Daoy (cell line): ENCODE measurements around the gene ESRRG. TPM values are rescaled to one million over a fixed set of nuclear protein-coding genes. Genes with fewer than 3 reads are reported as not detected.
A peak's percentile ranks its signal among the peaks of the same experiment; 100 is the strongest.

Experiments used
- DNase-seq: peaks from one replicate; pipeline ENCODE4 v3.0.0-alpha.2; 2015; ENCODE audit warnings: low read depth
- total RNA-seq: library from RNA; depleted of rRNA; stranded (reverse); fragments of >200 nt; shearing (Covaris generic); gene quantifications from 2 replicates; pipeline ENCODE4 v1.2.3, GENCODE V29; 2014

ESRRG gene
- total RNA-seq, 1 experiment from 2014 or later = 0.17 TPM

GRCh38 chr1:216502528-216503162, 220.6 kb downstream of the ESRRG start:
- no peak for DNase-seq

- no peak for DNase-seq
These were observed 222.8 kb downstream of the ESRRG start for GRCh38 chr1:216500273-216500967.

GRCh38 chr1:216499581-216500272, 223.5 kb downstream of the ESRRG start:
- no peak for DNase-seq

GRCh38 chr1:216498277-216498676, 225.0 kb downstream of the ESRRG start:
- DNase-seq = no peak

- DNase-seq = no peak
These were observed 238.2 kb downstream of the ESRRG start for GRCh38 chr1:216485042-216485441.

DNA sequence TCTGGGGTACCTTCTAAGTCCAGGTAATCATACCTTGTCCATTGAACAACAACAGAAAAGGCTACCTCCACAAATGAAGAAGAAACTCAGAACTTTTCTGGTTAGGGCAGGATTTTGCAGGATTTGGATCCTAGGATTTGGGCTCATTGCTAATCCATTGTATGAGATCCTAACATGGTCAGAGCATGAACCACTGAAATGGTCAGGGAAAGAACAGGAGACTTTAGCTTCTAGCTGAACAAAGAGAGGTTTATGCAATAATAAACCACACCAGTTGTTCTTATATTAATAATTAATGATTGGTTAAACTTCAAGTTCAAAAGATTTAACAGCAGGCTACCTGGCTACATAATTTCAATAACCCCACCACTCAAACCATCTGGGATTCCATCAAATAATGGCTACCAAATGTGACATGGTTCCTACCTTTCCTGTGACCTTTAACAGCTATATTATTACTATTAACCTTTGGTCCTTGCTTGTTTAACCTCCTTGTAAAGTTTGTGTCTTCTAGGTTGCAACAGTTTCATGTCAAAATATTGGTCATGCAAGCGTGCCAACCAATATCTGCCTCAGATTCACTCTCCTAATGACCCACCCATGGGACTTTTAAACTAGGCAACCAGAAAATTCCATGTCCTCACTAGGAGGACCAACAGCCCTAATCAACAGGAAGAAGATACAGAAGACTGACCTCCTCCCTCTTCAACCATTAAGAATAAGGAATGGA, 239.4 kb downstream of the ESRRG start:
- DNase-seq = no peak

- no peak for DNase-seq
These were observed 240.6 kb downstream of the ESRRG start for GRCh38 chr1:216482620-216483019.

GRCh38 chr1:216478238-216478637, 245.0 kb downstream of the ESRRG start:
- no peak for DNase-seq

DNA sequence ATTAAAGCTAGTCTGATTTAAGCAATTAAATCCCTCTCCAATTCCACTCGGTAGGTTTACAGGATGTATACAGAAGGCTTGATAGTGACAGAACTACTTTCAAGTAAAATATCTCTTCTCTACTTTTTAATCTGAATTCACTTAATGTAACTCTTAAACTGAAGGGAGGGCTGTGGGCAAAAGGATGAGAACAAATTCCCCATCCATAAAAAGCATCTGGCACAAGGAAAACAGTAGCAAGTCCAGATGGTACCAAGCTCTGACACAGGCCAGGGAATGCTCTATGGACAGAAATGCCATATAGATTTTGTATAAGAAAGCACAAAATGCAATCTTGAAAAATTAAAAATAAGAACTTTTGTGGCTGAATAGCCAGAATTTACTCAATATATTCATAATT, 246.9 kb downstream of the ESRRG start:
- no peak for DNase-seq

GRCh38 chr1:216475659-216476276, 247.5 kb downstream of the ESRRG start:
- no peak for DNase-seq

- DNase-seq = no peak
These were observed 256.9 kb downstream of the ESRRG start for GRCh38 chr1:216466162-216466801.

DNA sequence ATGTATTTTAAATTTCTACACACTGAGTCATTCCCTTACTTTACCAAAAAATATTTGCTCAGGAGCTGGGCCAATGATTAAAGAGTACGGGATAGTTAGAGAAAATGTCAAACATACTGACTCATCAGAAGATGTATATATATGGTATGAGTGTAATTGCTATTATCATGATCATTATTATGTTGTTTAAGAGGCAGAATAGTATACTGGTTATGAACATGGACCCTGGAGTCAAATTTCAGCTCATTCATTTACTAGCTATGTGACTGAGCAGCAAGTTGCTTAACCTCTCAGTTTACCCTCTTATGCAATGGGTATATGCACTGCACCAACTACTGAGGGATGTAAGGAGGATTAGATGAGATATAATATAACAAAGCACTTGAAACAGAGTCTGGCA, 258.7 kb downstream of the ESRRG start:
- DNase-seq = peak; percentile 11

GRCh38 chr1:216462066-216462775, 261.0 kb downstream of the ESRRG start:
- no peak for DNase-seq

- DNase-seq = no peak
These were observed 261.8 kb downstream of the ESRRG start for GRCh38 chr1:216461466-216461865.

DNA sequence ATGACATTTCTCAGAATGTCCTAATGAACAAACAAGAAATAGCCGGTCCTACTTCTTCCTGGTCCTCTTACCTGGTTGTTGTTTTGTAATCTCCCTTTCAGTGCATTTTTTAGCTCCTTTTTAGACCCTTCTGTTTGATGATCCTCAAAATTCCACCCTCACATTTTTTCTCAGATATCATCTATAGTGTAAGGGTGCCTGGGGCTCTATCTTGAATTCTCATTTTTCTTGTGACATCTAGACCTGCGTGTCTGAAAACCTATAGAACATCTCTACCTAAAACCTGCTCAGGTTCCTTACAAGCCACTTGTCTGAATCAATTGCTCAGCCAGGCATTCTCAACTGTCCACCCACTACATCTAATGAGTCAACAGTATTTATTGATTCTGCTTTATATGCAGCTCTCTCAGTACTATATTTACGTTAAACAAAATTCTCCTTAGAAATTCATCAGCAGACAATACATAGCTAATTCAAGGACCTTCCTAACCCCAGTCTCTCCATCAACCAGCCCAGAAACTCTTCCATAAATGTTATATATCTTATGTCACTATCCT, 263.5 kb downstream of the ESRRG start:
- no peak for DNase-seq

- DNase-seq = no peak
These were observed 264.4 kb downstream of the ESRRG start for GRCh38 chr1:216458812-216459211.

- DNase-seq = no peak
These were observed 265.9 kb downstream of the ESRRG start for GRCh38 chr1:216457356-216457755.

GRCh38 chr1:216456682-216457081, 266.5 kb downstream of the ESRRG start:
- peak; percentile 49 for DNase-seq

DNA sequence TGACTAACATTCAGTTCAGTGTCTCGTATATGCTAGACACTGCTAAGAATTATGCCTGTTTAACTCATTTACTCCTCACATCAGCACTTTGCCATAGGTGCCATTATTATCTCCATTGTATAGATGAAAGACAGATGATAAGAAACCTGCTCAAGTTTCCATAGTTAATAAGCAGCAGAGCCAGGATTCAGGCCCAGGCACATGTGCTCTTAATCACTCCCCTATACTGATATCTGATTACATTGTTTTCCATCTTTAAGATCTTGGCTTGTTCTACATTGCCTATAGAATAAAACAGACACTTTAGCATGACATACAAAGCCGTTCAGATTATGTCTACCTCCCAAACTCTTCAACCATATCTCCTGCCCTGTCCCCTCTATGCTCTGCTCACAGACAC, 269.5 kb downstream of the ESRRG start:
- no peak for DNase-seq
